H9 (cell line): Measurements from ENCODE around the gene PRRC2B. TPM values are rescaled to one million over a fixed set of nuclear protein-coding genes. Genes with fewer than 3 reads are reported as not detected.

ENCODE experiments used
- DNase-seq: peaks from one replicate; pipeline ENCODE4 v3.0.0-alpha.2; 2017
- H2AFZ ChIP-seq: one replicate; pipeline ENCODE4 v1.6.1; 2013; ENCODE audit warnings: mild to moderate bottlenecking, low read length, control low read depth, moderate library complexity
- H2AK5ac ChIP-seq: 2 replicates; pipeline ENCODE4 v1.6.1; 2013; ENCODE audit warnings: low read length, control low read depth, mixed read lengths; ENCODE audit not compliant: insufficient read length
- H2BK120ac ChIP-seq: one replicate; pipeline ENCODE4 v1.6.1; 2013; ENCODE audit warnings: low read depth, mild to moderate bottlenecking, low read length, control low read depth, inconsistent platforms; ENCODE audit not compliant: poor library complexity, severe bottlenecking
- H2BK12ac ChIP-seq: 2 replicates; pipeline ENCODE4 v1.6.1; 2013; ENCODE audit warnings: low read length, control low read depth, mixed read lengths, low read depth; ENCODE audit not compliant: insufficient read length
- H2BK15ac ChIP-seq: 2 replicates; pipeline ENCODE4 v1.6.1; 2013; ENCODE audit warnings: low read depth, low read length, control low read depth
- H2BK20ac ChIP-seq: one replicate; pipeline ENCODE4 v1.6.1; 2013; ENCODE audit warnings: low read depth, mild to moderate bottlenecking, low read length, control low read depth, inconsistent platforms; ENCODE audit not compliant: poor library complexity, severe bottlenecking
- H2BK5ac ChIP-seq: 2 replicates; pipeline ENCODE4 v1.6.1; 2013; ENCODE audit warnings: low read length, control low read depth, mixed read lengths; ENCODE audit not compliant: insufficient read length
- H3K14ac ChIP-seq: 2 replicates; pipeline ENCODE4 v1.6.1; 2013; ENCODE audit warnings: low read length, control low read depth; ENCODE audit not compliant: insufficient read depth
- H3K18ac ChIP-seq: 2 replicates; pipeline ENCODE4 v1.6.1; 2013; ENCODE audit warnings: low read depth, mild to moderate bottlenecking, mixed read lengths, low read length, control low read depth; ENCODE audit not compliant: insufficient read length
- H3K23ac ChIP-seq: 2 replicates; pipeline ENCODE4 v1.6.1; 2013; ENCODE audit warnings: low read length, control low read depth, mixed read lengths, low read depth; ENCODE audit not compliant: insufficient read length
- H3K23me2 ChIP-seq: 2 replicates; pipeline ENCODE4 v1.6.1; 2013; ENCODE audit warnings: low read depth, mild to moderate bottlenecking, mixed read lengths, low read length, control low read depth; ENCODE audit not compliant: insufficient read length, poor library complexity, severe bottlenecking
- H3K27ac ChIP-seq: 2 replicates; pipeline ENCODE4 v1.5.1; 2013; ENCODE audit warnings: low read length, control low read depth, mixed read lengths, low read depth; ENCODE audit not compliant: insufficient read length
- H3K27me3 ChIP-seq: 2 replicates; pipeline ENCODE4 v1.6.1; 2013; ENCODE audit warnings: low read length, control low read depth, inconsistent platforms; ENCODE audit not compliant: insufficient read depth
- H3K4ac ChIP-seq: 2 replicates; pipeline ENCODE4 v1.6.1; 2013; ENCODE audit warnings: low read depth, mild to moderate bottlenecking, control low read depth, inconsistent platforms, low read length, moderate library complexity
- H3K4me1 ChIP-seq: 2 replicates; pipeline ENCODE4 v1.6.1; 2013; ENCODE audit warnings: low read length, control low read depth, inconsistent platforms; ENCODE audit not compliant: insufficient read depth
- H3K4me2 ChIP-seq: 2 replicates; pipeline ENCODE4 v1.6.1; 2013; ENCODE audit warnings: low read length, control low read depth, mixed read lengths; ENCODE audit not compliant: insufficient read length, insufficient read depth
- H3K56ac ChIP-seq: 2 replicates; pipeline ENCODE4 v1.6.1; 2013; ENCODE audit warnings: low read depth, mild to moderate bottlenecking, mixed read lengths, low read length, control low read depth; ENCODE audit not compliant: insufficient read length
- H3K79me1 ChIP-seq: 2 replicates; pipeline ENCODE4 v1.6.1; 2013; ENCODE audit warnings: low read depth, mild to moderate bottlenecking, moderate library complexity, low read length, control low read depth, inconsistent platforms; ENCODE audit not compliant: insufficient read depth, poor library complexity, severe bottlenecking
- H3K79me2 ChIP-seq: 2 replicates; pipeline ENCODE4 v1.6.1; 2013; ENCODE audit warnings: low read length, control low read depth, inconsistent platforms; ENCODE audit not compliant: insufficient read depth
- H3K9ac ChIP-seq: 2 replicates; pipeline ENCODE4 v1.6.1; 2013; ENCODE audit warnings: low read length, control low read depth, mixed read lengths; ENCODE audit not compliant: insufficient read length; ENCODE audit errors: extremely low read depth
- H3K9me3 ChIP-seq: one replicate; pipeline ENCODE4 v1.6.1; 2013; ENCODE audit warnings: low read depth, low read length, inconsistent platforms; ENCODE audit not compliant: control insufficient read depth
- H3T11ph ChIP-seq: one replicate; pipeline ENCODE4 v1.6.1; 2013; ENCODE audit warnings: mild to moderate bottlenecking, low read length, control low read depth, inconsistent platforms
- H4K20me1 ChIP-seq: one replicate; pipeline ENCODE4 v1.6.1; 2013; ENCODE audit not compliant: control insufficient read depth, insufficient read length, insufficient read depth
- H4K5ac ChIP-seq: 2 replicates; pipeline ENCODE4 v1.6.1; 2013; ENCODE audit warnings: low read depth, mild to moderate bottlenecking, mixed read lengths, low read length, control low read depth; ENCODE audit not compliant: insufficient read length
- H4K8ac ChIP-seq: replicated peaks from 2 replicates; pipeline ENCODE4 v1.6.1; 2013; ENCODE audit warnings: low read length, control low read depth, mixed read lengths, low read depth; ENCODE audit not compliant: insufficient read length
- H4K91ac ChIP-seq: 2 replicates; pipeline ENCODE4 v1.6.1; 2013; ENCODE audit warnings: low read depth, mild to moderate bottlenecking, moderate library complexity, mixed read lengths, low read length, control low read depth; ENCODE audit not compliant: insufficient read length
- H3K27ac Mint-ChIP-seq, 3 experiments: 2 replicates in 2 of 3; 3 replicates in 1 of 3; pipeline ENCODE4 v1.8.0; 2020 to 2021; ENCODE audit warnings: mixed read lengths in 3 of 3, mild to moderate bottlenecking in 1 of 3, moderate library complexity in 1 of 3
- H3K27me3 Mint-ChIP-seq: 2 replicates; pipeline ENCODE4 v1.8.0; 2021; ENCODE audit warnings: low read depth, mild to moderate bottlenecking, moderate library complexity, mixed read lengths
- H3K36me3 Mint-ChIP-seq, 3 experiments: 2 replicates in 2 of 3; 3 replicates in 1 of 3; pipeline ENCODE4 v1.8.0; 2020 to 2021; ENCODE audit warnings: low read depth in 3 of 3, mixed read lengths in 3 of 3; ENCODE audit not compliant: insufficient read depth in 1 of 3
- H3K4me1 Mint-ChIP-seq, 2 experiments: 2 replicates each; pipeline ENCODE4 v1.8.0; 2020; ENCODE audit warnings: mixed read lengths in 2 of 2
- H3K4me3 Mint-ChIP-seq, 2 experiments: 2 replicates in 1 of 2; 3 replicates in 1 of 2; pipeline ENCODE4 v1.8.0; 2020 to 2021; ENCODE audit warnings: mild to moderate bottlenecking in 2 of 2, mixed read lengths in 2 of 2, moderate library complexity in 1 of 2
- H3K9me3 Mint-ChIP-seq, 2 experiments: 2 replicates in 1 of 2; 3 replicates in 1 of 2; pipeline ENCODE4 v1.8.0; 2020; ENCODE audit warnings: mild to moderate bottlenecking in 2 of 2, mixed read lengths in 2 of 2, moderate library complexity in 1 of 2
- WGBS: extraction: QIAGEN DNeasy Blood & Tissue Kit; methylation state at CpG from one replicate; pipeline ENCODE4 v1.1.7; 2013; ENCODE audit warnings: missing lambda C conversion rate, low lambda C conversion rate, mixed read lengths; ENCODE audit not compliant: insufficient read length; ENCODE audit errors: extremely low coverage; 5-methylcytosine and 5-hydroxymethylcytosine counted together
- total RNA-seq: library from RNA; stranded (reverse); gene quantifications from 2 replicates; pipeline ENCODE4 v1.2.1, GENCODE V29; 2021
- TF ChIP-seq, protein P1 (sequence below): fragments of 200-600 bp; sonication (generic); conservative IDR thresholded peaks from 3 replicates; pipeline ENCODE4 v1.8.0; 2021; ENCODE audit warnings: antibody characterized with exemption, mild to moderate bottlenecking

PRRC2B gene
- total RNA-seq, 1 experiment from 2014 or later: 251 TPM

DNA sequence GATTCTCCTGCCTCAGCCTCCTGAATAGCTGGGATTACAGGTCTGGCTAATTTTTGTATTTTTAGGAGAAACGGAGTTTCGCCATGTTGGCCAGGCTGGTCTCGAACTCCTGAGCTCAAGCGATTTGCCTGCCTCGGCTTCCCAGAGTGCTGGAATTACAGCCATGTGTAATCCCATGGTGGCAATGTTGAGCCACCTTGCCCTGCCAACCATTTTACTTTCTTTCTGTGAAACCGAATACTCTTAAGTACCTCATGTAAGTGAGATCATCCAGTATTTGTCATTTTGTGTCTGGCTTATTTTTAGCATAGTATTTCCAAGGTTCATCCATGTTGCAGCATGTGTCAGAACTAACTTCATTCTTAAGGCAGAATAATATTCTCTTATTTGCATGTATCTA lies 8.2 kb downstream of the PRRC2B start:
- Histone ChIP-seq H4K91ac (no peak overlapping the region), H3K14ac (no peak overlapping the region), H3K79me2 (peaks cover 93% of the 10 kb centered on the region), H3K4ac (no peak overlapping the region), H2BK12ac (no peak overlapping the region), H3K27me3 (no peaks in the 10 kb centered on the region), H2AFZ (no peak overlapping the region), H3K79me1 (no peaks in the 10 kb centered on the region), H2BK120ac (no peak overlapping the region), H3T11ph (no peak overlapping the region), H3K9ac (no peak overlapping the region), H3K9me3 (no peaks in the 10 kb centered on the region), H4K8ac (no peak overlapping the region), H3K23me2 (peaks cover 6% of the 10 kb centered on the region), H4K20me1 (no peaks in the 10 kb centered on the region), H4K5ac (no peak overlapping the region), H2BK20ac (no peak overlapping the region), H3K4me1 (peaks cover 40% of the 10 kb centered on the region), H2AK5ac (no peak overlapping the region), H3K23ac (no peak overlapping the region), H3K18ac (no peak overlapping the region), H3K56ac (no peak overlapping the region), H3K27ac (no peak overlapping the region), H2BK5ac (no peak overlapping the region), H3K4me2 (peak overlapping the region; percentile 4), H2BK15ac (no peak overlapping the region)
- TF ChIP-seq, protein P1, sequence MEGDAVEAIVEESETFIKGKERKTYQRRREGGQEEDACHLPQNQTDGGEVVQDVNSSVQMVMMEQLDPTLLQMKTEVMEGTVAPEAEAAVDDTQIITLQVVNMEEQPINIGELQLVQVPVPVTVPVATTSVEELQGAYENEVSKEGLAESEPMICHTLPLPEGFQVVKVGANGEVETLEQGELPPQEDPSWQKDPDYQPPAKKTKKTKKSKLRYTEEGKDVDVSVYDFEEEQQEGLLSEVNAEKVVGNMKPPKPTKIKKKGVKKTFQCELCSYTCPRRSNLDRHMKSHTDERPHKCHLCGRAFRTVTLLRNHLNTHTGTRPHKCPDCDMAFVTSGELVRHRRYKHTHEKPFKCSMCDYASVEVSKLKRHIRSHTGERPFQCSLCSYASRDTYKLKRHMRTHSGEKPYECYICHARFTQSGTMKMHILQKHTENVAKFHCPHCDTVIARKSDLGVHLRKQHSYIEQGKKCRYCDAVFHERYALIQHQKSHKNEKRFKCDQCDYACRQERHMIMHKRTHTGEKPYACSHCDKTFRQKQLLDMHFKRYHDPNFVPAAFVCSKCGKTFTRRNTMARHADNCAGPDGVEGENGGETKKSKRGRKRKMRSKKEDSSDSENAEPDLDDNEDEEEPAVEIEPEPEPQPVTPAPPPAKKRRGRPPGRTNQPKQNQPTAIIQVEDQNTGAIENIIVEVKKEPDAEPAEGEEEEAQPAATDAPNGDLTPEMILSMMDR: no peak
- no peaks in the 10 kb centered on the region for H3K9me3 Mint-ChIP-seq
- peak overlapping the region; percentile 82 to 96 (median 89); a peak in 6 of 7 replicates for H3K27ac Mint-ChIP-seq
- peak overlapping the region in 1 of 2 experiments; percentile 46; a peak in 2 of 5 replicates for H3K4me3 Mint-ChIP-seq
- peaks cover 8 to 28% (median 23%) of the 10 kb centered on the region in 3 experiments; a peak in 6 of 7 replicates for H3K36me3 Mint-ChIP-seq
- H3K4me1 Mint-ChIP-seq: peaks cover 74 to 93% of the 10 kb centered on the region in 2 experiments
- no CpG with 5 or more reads among the region's 6 CpGs for WGBS
- no peak for DNase-seq
- no peaks in the 10 kb centered on the region for H3K27me3 Mint-ChIP-seq
